ENCODE measurements around the gene CEP85.

DNA sequence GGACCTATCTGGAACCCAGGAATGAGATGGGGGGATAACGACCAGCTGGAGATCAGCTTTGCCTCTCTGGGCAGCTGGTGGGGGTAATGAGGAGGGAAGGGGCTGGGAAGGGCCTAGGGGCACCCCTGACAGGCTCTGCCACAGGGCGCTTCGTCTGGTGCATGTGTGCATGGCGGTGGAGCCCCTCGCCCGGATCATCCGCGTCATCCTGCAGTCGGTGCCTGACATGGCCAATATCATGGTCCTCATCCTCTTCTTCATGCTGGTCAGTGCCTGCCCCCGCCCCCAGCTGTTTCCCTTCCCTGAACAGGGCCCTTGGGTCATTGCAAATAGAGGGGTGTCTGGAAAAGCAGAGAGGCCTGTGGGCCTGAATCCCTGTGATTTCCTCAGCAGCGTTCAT lies 36.2 kb upstream of the CEP85 start:
- TF ChIP-seq, protein P1, sequence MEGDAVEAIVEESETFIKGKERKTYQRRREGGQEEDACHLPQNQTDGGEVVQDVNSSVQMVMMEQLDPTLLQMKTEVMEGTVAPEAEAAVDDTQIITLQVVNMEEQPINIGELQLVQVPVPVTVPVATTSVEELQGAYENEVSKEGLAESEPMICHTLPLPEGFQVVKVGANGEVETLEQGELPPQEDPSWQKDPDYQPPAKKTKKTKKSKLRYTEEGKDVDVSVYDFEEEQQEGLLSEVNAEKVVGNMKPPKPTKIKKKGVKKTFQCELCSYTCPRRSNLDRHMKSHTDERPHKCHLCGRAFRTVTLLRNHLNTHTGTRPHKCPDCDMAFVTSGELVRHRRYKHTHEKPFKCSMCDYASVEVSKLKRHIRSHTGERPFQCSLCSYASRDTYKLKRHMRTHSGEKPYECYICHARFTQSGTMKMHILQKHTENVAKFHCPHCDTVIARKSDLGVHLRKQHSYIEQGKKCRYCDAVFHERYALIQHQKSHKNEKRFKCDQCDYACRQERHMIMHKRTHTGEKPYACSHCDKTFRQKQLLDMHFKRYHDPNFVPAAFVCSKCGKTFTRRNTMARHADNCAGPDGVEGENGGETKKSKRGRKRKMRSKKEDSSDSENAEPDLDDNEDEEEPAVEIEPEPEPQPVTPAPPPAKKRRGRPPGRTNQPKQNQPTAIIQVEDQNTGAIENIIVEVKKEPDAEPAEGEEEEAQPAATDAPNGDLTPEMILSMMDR (IDR thresholded peaks at IDR 0.05): no peak
- TF ChIP-seq POLR2A (IDR thresholded peaks at IDR 0.05): no peak
